ENCODE results near the gene AGXT2.

AGXT2 gene

GRCh38 chr5:35047785-35048404, at the start of gene AGXT2:
TSS of gene AGXT2 (minus strand) at chr5:35047949. CDS start at chr5:35047892, 57 bp downstream.
- no peak for TF ChIP-seq MAX (IDR thresholded peaks at IDR 0.05; ENCODE audit: low read depth, low read length)
- no peak for TF ChIP-seq MYC (IDR thresholded peaks at IDR 0.05; ENCODE audit: low read depth, low read length)
- TF ChIP-seq POLR2A (IDR thresholded peaks at IDR 0.05; ENCODE audit: extremely low read depth, insufficient read length), result no peak
- no peak for TF ChIP-seq CTCF (IDR thresholded peaks at IDR 0.05; ENCODE audit: low read depth, low read length)
- H3K4me3 ChIP-seq (ENCODE audit: low read depth, low read length), result no peak within 1 kb of the TSS
- no peak for DNase-seq (ENCODE audit: low read depth)

- DNase-seq (ENCODE audit: low read depth), result no peak
- TF ChIP-seq POLR2A (IDR thresholded peaks at IDR 0.05; ENCODE audit: extremely low read depth, insufficient read length), result no peak
- TF ChIP-seq CTCF (IDR thresholded peaks at IDR 0.05; ENCODE audit: low read depth, low read length), result no peak
- no peak for TF ChIP-seq MAX (IDR thresholded peaks at IDR 0.05; ENCODE audit: low read depth, low read length)
- TF ChIP-seq MYC (IDR thresholded peaks at IDR 0.05; ENCODE audit: low read depth, low read length), result no peak
- H3K4me3 ChIP-seq (ENCODE audit: low read depth, low read length), result no peak overlapping the region
These were observed 49.2 kb upstream of the AGXT2 start for GRCh38 chr5:35096932-35097331.

- TF ChIP-seq CTCF (IDR thresholded peaks at IDR 0.05; ENCODE audit: low read depth, low read length) (no peak), POLR2A (IDR thresholded peaks at IDR 0.05; ENCODE audit: extremely low read depth, insufficient read length) (no peak), MYC (IDR thresholded peaks at IDR 0.05; ENCODE audit: low read depth, low read length) (no peak), MAX (IDR thresholded peaks at IDR 0.05; ENCODE audit: low read depth, low read length) (no peak)
- no peak for DNase-seq (ENCODE audit: low read depth)
These were observed 48.5 kb upstream of the AGXT2 start for GRCh38 chr5:35096216-35096615.

GRCh38 chr5:35095366-35095765, 47.6 kb upstream of the AGXT2 start:
- DNase-seq (ENCODE audit: low read depth), result no peak
- TF ChIP-seq MAX (IDR thresholded peaks at IDR 0.05; ENCODE audit: low read depth, low read length) (no peak), MYC (IDR thresholded peaks at IDR 0.05; ENCODE audit: low read depth, low read length) (no peak), POLR2A (IDR thresholded peaks at IDR 0.05; ENCODE audit: extremely low read depth, insufficient read length) (no peak), CTCF (IDR thresholded peaks at IDR 0.05; ENCODE audit: low read depth, low read length) (no peak)
- H3K4me3 ChIP-seq (ENCODE audit: low read depth, low read length), result no peak overlapping the region

More at GRCh38 chr5:35096216-35096615, 48.5 kb upstream of the AGXT2 start:
- no peak overlapping the region for H3K4me3 ChIP-seq (ENCODE audit: low read depth, low read length)

- H3K4me3 ChIP-seq (ENCODE audit: low read depth, low read length), result no peak overlapping the region
- DNase-seq (ENCODE audit: low read depth), result no peak
- TF ChIP-seq POLR2A (IDR thresholded peaks at IDR 0.05; ENCODE audit: extremely low read depth, insufficient read length) (no peak), MAX (IDR thresholded peaks at IDR 0.05; ENCODE audit: low read depth, low read length) (no peak), CTCF (IDR thresholded peaks at IDR 0.05; ENCODE audit: low read depth, low read length) (no peak), MYC (IDR thresholded peaks at IDR 0.05; ENCODE audit: low read depth, low read length) (no peak)
These were observed 47.2 kb upstream of the AGXT2 start for GRCh38 chr5:35094948-35095347.
